GM18868 (cell line): ENCODE data around the gene TMEM269.
"Not testable (repeated sequence)": the region's sequence is repeated elsewhere in the genome, so short reads cannot be mapped to it uniquely, and the experiment has no call there.

Source experiments
- ATAC-seq: cut with Tn5 transposase; IDR thresholded peaks from one replicate; pipeline ENCODE4 v1.9.1; 2021; ENCODE audit warnings: mild to moderate bottlenecking, moderate library complexity; ENCODE audit not compliant: unreplicated experiment

TMEM269 gene

GRCh38 chr1:42747125-42747524 is 37.7 kb upstream of the TMEM269 start:
- no peak for ATAC-seq

DNA sequence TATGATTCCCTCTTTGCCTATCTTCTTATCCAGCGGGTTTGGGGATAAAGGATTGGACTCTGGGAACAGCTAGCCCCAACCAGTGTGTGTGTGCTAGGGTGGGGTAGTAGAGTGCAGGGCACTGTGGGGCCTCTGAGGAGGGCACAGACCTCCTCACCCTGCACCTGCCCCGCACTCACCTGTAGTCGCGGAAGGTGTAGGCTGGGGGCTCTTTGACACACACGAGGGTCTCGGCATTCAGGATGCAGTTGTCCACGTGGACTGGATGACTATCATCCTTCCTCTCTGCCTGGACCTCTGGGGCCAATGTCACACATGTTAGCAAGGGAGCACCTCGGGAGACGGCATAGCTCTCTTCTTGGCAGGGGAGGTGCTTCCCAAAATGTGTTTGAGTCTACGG is 36.8 kb upstream of the TMEM269 start:
- no peak for ATAC-seq

DNA sequence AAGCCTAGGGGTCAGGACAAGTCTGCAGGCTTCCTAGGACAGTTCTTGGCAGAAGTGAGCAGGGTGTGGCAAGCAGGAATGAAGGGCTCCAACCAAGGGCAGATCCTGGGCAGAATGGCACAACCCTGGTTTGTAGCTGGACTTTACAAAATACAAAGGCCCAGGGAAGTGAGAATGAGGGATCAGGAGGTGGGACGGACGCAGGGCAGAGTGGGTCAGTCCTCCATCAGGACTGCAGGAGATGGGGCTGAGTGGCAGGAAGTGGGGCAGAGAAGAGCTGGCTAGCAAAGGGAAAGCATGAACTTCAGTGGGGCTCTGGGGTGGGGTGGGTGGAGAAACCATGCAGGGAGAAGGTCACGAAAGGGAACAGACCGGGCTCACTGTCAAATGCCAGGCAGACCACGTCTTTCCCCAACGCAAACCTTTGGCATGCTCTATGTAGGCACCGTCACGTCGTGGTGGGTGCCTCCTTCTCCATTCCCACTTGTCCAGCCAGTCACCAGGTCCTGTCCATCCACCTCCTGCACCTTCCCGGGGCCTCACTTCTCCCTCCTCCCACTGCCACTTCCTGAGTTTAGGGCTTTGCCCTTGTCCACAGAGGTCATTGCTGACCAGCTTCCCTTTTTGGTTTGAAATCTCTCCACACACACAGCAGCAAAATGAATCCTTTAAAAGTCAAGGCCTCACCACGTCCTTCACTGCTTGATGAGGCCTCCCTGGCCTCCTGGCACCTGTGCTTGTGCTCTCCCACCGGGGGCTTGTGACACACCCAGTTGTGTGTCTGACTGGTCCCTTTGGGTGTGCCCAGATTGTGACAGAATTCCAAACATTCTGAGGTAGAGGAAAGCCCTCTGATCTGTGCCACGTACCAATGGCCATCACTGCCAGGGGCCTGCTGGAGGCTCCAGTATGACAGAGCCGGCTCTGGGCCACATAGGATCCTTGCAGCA is 36.1 kb upstream of the TMEM269 start:
- no peak for ATAC-seq

DNA sequence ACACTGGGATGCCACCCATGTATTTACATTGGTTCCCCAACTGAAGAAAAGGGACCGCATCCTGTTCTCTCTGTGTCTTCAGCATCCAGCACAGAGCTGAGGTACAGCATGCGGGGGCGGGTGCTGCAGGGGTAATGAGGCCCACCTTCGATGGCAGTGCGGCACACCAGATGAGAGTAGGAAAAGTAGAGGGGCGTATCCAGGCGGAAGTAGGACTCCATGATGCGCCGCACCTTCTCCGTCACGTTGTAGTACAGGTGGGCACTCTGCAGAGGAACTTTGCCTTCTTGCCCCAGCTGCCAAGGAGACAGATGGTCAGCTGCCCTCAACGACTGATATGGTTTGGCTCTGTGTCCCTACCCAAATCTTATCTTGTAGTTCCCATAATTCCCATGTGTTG is 34.8 kb upstream of the TMEM269 start:
- ATAC-seq, result no peak

GRCh38 chr1:42751511-42752070 is 33.2 kb upstream of the TMEM269 start:
- ATAC-seq, result not testable (repeated sequence)

DNA sequence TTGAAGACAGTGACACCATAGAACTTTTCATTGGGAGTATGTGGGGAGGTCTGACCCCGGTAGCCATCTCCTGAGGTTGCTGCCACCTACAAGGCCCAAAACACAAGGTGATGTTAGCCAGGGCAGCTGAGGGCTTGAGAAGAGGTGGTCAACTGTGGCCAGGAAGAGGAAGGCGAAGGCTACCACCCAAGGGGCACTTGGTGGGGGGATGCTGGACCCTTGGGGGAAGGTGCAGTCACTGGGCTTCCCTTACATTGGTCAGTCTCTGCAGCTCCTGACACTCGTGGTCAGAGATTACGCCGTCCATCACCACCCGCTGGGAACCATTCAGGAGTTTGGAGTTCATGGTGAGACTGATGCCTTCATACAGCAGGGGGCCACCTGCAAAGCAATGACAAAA is 32.5 kb upstream of the TMEM269 start:
- ATAC-seq, result no peak

DNA sequence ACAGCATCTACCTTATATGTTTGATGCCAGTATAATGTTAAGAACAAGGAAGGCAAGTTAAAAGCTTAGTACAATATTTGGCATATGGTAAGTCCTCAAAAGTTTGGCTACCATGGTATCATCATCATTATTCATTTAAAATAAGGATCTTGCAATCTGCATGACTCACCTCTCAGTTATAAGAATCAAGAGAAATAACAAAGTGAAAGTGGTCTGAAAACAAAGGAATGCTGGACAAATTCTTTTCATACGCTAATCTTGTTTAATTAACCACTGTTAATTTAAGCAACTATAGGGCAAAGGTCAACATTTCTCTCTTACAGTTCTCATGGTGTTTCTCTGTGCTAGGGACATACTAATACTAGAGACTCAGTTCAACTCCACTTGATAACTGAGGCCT is 31.7 kb upstream of the TMEM269 start:
- ATAC-seq, result no peak

DNA sequence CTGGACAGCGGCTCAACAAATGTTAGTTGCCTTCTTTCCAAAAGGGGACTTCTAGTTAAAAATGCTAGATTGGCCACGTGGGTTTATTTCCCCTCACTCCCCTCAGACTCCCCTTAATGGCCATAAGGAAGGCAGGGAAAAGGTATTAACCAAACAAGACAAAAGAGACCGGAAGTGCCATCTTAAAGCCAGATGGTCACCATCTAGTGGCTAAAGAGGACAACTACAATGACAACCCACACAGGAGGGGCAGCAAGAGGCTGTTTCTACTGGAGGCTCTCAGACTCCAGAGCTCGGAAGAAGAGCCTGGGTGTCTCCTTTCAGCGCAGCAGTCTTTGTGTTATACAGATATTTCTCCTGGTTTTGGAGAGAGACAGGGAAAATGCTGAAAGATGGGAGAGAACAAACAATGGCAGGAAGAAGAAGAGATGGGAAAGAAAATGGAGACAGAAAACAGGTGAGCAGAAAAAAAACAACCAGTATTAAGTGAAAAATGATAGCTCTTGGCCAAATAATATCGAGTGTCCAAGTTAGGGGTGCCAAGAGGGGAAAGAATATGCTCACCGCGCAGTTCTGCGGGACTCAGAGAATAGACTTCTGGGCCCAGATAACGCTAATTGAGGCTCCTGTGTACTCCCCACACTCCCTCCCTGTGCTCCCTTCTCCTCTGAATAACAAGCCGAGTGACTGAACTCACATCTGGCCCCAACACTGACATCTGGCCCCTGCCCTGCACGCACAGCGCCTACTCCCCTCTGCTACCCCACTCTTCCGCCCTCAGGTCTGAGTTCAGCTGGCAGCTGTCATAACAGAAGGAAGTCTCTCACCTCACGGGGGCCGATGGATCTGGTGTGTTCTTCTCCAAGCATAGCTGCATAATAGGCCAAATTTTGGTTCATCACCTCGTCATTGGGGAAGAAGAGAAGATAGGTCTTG is 27.6 kb upstream of the TMEM269 start:
- ATAC-seq, result no peak

DNA sequence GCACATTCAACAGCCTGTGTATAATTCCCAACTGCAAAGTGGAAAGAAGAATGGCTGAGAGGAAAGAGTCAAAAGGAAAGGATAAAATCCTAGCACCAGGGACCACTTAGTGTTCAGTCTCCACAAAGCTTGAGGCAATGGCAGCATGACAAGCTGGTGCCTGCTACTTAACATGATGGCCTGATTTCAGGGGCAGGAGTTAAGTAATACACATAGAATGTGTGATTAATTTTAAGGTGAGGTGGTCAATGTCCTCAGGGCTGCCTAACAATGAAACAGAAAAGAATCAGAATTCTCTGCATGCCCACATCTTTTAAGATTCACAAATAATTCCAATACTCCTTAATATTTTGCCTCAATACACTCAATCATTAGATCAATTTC is 26.9 kb upstream of the TMEM269 start:
- no peak for ATAC-seq

DNA sequence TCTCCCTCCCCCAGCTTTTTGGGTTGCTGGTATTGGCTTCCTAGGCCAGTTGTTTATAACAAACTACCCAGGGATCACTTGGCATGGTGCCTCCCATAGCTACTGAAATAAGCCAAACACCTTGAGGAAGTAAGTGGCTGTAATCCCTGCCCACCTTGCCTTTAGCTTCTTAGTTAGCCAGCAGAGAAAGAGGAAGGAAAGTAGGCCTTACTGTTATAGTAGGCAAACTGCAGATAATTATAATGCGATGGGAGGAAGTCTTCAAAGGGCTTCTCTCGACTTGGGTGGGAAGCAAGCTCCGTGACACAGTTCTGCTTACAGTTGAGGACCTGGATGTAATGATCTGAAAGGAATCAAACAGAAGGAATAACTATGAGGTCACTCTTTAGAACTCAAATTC is 26.1 kb upstream of the TMEM269 start:
- ATAC-seq, result no peak

GRCh38 chr1:42759114-42759513 is 25.7 kb upstream of the TMEM269 start:
- ATAC-seq, result no peak

DNA sequence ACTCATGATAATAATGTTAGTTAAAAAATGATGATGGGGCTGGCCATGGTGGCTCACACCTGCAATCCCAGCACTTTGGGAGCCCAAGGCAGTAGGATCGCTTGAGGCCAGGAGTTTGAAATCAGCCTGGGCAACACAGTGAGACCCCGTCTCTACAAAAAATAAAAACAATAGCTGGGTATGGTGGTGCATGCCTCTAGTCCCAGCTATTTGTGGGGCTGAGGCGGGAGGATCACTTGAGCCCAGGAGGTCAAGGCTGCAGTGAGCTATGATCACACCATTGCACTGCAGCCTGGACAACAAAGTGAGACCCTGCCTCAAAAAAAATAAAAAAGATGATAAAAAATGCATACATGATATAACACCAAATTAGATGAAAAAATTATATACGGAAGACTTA is 23.2 kb upstream of the TMEM269 start:
- no peak for ATAC-seq

DNA sequence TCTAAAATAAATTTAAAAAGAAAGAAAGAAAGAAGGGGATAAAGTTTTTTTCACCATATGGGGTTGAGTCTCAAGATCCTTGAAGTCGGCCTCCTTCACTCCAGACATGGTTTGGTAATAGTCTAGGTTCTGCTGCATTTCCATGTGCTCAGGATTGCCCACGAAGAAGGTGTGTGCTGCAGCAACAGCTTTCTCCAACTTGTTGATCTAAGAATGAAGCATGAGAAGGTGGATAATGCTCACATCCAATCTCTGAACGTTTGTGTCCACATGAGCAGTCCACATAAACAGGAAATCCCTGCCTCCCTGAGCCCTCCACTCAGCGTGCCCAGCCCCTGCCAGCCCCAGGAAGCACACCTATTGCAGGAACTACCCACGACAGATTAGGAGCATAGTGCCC is 22.5 kb upstream of the TMEM269 start:
- ATAC-seq, result no peak

DNA sequence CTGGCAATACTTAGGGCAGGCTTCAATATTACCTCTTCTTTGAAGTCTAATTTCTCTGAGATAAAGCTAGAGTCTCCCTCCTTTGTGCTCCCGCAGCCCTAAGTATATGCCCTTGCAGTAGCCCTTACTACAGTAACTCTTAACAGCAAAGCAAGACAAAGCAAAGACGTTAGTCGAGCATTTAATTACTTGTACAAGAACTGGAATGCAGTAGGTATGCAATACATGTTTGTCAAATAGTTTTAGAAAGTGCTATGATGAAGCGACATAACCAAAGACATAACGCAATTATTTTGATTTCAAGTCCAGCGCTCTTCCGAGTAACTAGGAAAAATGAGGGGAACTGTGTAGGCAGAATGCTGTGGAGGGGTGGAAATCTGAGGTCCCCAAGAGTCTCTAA is 19.5 kb upstream of the TMEM269 start:
- no peak for ATAC-seq

GRCh38 chr1:42765832-42766740 is 18.7 kb upstream of the TMEM269 start:
- peak; percentile 17 for ATAC-seq

DNA sequence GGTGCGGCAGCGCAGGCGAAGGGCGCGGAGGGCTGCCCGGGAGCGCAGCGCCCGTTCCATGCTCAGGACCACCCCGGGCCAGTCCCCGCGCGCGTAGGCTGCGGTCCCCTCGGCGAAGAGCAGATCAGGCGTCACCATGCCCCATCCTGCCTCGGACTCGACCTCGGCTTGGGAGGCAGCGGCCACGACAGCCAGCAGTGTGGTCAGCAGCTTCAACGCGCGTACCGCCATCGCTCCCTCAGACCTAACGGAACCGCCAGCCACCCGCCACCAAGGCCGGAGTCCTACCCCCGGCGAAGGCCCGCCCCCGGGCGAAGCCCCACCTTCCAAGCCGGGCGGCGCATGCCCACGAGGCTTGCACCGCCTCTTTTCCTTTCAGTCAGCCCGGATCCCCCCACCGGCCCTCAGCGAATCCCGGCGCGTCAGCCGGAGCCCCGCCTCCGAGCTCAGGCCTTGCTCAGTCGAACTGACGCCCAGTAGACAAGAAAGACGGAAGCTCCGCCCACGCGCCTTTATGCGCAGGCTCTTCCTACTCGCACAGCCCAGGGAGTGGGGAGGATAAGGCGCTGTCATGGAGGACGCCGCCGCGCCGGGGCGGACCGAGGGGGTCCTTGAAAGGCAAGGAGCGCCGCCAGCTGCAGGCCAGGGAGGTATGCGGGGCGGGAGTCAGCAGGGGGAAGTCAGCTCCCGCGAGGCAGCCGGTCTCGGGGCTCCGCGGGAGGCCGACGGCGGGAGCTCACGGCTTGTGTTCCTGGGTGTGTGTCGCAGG is 17.9 kb upstream of the TMEM269 start, which contains the start of the genes C1orf50 and P3H1:
Gene C1orf50, plus strand, starts transcription at position 509 of the 769 bp plus-strand sequence. Its CDS starts 63 bp downstream, at position 572.
Gene P3H1, minus strand, starts transcription at position 288 of the 769 bp plus-strand sequence. Its CDS starts 57 bp downstream, at position 231.
- ATAC-seq, result peak; percentile 89

DNA sequence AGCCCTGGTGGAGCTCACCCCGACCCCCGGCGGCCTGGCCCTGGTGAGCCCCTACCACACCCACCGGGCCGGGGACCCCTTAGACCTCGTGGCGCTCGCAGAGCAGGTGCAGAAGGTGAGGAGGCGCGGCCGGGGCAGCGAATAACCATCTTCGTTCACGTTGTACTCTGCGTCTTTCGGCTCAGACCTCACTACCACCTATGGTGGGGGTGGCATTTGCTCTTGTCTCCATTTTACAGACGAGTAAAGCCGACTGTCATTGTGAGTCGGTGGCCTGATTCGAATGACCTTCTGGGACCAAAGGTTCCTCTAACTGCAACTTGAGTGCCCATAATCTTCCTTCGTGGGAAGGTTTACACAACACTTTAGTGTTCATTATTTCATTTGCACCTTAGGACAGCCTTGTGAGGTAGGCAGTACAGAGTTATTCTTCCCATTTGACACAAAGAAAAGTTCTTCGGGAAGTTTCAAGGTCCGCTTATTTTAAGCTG is 17.2 kb upstream of the TMEM269 start:
- ATAC-seq, result peak; percentile 10

DNA sequence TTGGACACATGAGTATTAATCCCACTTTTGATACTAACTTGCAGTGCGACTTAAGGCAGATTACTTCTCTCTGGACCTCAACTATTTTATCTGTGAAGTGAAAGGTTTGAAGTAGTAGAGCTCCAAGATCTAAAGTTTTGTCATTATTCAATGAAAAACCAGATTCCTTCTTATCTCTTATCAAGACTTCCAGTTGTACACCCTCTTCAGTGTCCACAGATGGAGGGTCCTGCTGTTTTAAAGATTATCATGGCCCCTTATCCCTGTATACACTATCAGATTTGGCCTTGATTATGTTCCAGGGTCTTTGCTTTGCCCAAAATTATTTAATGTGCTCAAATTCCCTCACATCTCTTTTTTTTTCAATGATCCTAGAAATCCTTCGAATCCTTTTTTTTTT is 16.6 kb upstream of the TMEM269 start:
- no peak for ATAC-seq

DNA sequence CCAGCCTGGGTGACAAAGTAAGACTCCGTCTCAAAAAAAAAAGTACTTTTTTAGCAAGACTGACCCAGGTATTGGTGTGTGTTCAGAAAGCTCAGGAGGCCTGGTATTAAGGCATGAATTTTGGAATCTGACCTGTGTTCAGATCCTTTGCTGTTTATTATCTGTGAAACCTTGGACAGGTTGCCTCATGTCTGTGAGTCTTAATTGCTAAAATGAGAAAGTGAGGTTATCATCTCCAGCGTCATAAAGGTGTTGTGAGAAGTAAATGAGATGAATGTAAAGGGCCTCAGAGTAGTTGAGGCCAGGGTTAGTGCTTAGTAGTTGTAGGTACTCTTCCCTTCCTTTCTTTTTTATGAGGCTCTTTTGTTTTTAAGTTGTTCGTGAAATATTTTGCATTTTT is 15.0 kb upstream of the TMEM269 start:
- no peak for ATAC-seq
